OCI-LY1 (cell line): ENCODE data around the gene GAS2L1.

Source experiments
- H2AFZ ChIP-seq: fragments of 200-600 bp; sonication (generic), shearing (Covaris generic); 2 replicates; pipeline ENCODE4 v1.6.0; 2014; ENCODE audit warnings: antibody characterized with exemption, mild to moderate bottlenecking, low read length
- H3F3A ChIP-seq: fragments of 200-600 bp; sonication (generic), shearing (Covaris generic); 2 replicates; pipeline ENCODE4 v1.6.0; 2014; ENCODE audit warnings: mild to moderate bottlenecking, antibody characterized with exemption, low read length, moderate library complexity; ENCODE audit not compliant: insufficient read depth
- H3K27ac ChIP-seq: fragments of 200-600 bp; sonication (generic); 2 replicates; pipeline ENCODE4 v1.5.1; 2014; ENCODE audit warnings: low read length, mixed run types, mild to moderate bottlenecking, low read depth; ENCODE audit not compliant: poor library complexity, severe bottlenecking
- H3K27me3 ChIP-seq: fragments of 200-600 bp; sonication (generic); 2 replicates; pipeline ENCODE4 v1.6.0; 2014; ENCODE audit warnings: antibody characterized with exemption, mild to moderate bottlenecking, low read length, moderate library complexity; ENCODE audit not compliant: insufficient read depth
- H3K36me3 ChIP-seq: fragments of 200-600 bp; sonication (generic); 2 replicates; pipeline ENCODE4 v1.6.1; 2014; ENCODE audit warnings: mild to moderate bottlenecking, antibody characterized with exemption, low read length, moderate library complexity, mixed read lengths; ENCODE audit not compliant: insufficient read depth
- H3K4me1 ChIP-seq: fragments of 200-600 bp; sonication (generic); 2 replicates; pipeline ENCODE4 v1.5.1; 2014; ENCODE audit warnings: mild to moderate bottlenecking, low read length, moderate library complexity; ENCODE audit not compliant: insufficient read depth, severe bottlenecking
- H3K4me2 ChIP-seq: fragments of 200-600 bp; sonication (generic), shearing (Covaris generic); 2 replicates; pipeline ENCODE4 v1.6.1; 2014; ENCODE audit warnings: low read length
- H3K4me3 ChIP-seq: fragments of 200-600 bp; sonication (generic); 2 replicates; pipeline ENCODE4 v1.5.1; 2014; ENCODE audit warnings: low read length, low read depth, mild to moderate bottlenecking, mixed read lengths; ENCODE audit not compliant: poor library complexity, severe bottlenecking
- H3K79me2 ChIP-seq: fragments of 200-600 bp; shearing (Covaris generic); 2 replicates; pipeline ENCODE4 v1.6.1; 2016; ENCODE audit warnings: mixed run types, low read length, mixed read lengths; ENCODE audit not compliant: insufficient read depth
- H3K9ac ChIP-seq: fragments of 200-600 bp; sonication (generic), shearing (Covaris generic); 2 replicates; pipeline ENCODE4 v1.6.1; 2014; ENCODE audit warnings: mild to moderate bottlenecking, low read length, mixed read lengths
- H3K9me2 ChIP-seq: fragments of 200-600 bp; sonication (generic), shearing (Covaris generic); 2 replicates; pipeline ENCODE4 v1.6.1; 2014; ENCODE audit warnings: low read depth, mild to moderate bottlenecking, low read length, mixed read lengths
- H3K9me3 ChIP-seq: fragments of 200-600 bp; shearing (Covaris generic); 2 replicates; pipeline ENCODE4 v1.6.1; 2014; ENCODE audit warnings: low read length, mixed read lengths
- H4K20me1 ChIP-seq: fragments of 200-600 bp; sonication (generic), shearing (Covaris generic); 2 replicates; pipeline ENCODE4 v1.6.0; 2016; ENCODE audit warnings: mild to moderate bottlenecking, low read length; ENCODE audit not compliant: insufficient read depth
- CTCF ChIP-seq: fragments of 200-600 bp; sonication (generic), shearing (Covaris generic); IDR thresholded peaks from 2 replicates; pipeline ENCODE4 v1.5.1; 2017; ENCODE audit warnings: mild to moderate bottlenecking, antibody characterized with exemption, low read length, moderate library complexity, mixed read lengths
- EZH2 ChIP-seq: fragments of 200-600 bp; sonication (generic), shearing (Covaris generic); IDR thresholded peaks from 2 replicates; pipeline ENCODE4 v1.8.0; 2017; ENCODE audit warnings: borderline replicate concordance, mixed run types, mild to moderate bottlenecking, antibody characterized with exemption, low read length, moderate library complexity, mixed read lengths

GAS2L1 gene

GRCh38 chr22:29288837-29289236, 17.6 kb upstream of the GAS2L1 start:
- Histone ChIP-seq H3K79me2 (no peaks in the 10 kb centered on the region; the same call in 1 of the 2 replicates), H3K9me3 (no peaks in the 10 kb centered on the region), H3K9me2 (no peaks in the 10 kb centered on the region), H3F3A (peaks cover 5% of the 10 kb centered on the region; the same call in 1 of the 2 replicates), H2AFZ (no peak overlapping the region), H4K20me1 (0 out of 2 replicates have a peak, but pooled peaks cover 2% of the 10 kb centered on the region), H3K9ac (no peak overlapping the region), H3K27me3 (no peaks in the 10 kb centered on the region), H3K36me3 (peaks cover 100% of the 10 kb centered on the region), H3K27ac (no peak overlapping the region), H3K4me1 (no peaks in the 10 kb centered on the region), H3K4me2 (no peak overlapping the region), H3K4me3 (no peak overlapping the region)
- TF ChIP-seq EZH2 (no peak), CTCF (no peak)

- TF ChIP-seq CTCF (no peak), EZH2 (no peak)
- H3K9ac ChIP-seq = no peak overlapping the region
- H4K20me1 ChIP-seq = 0 out of 2 replicates have a peak, but pooled peaks cover 2% of the 10 kb centered on the region
- H3K36me3 ChIP-seq = peaks cover 100% of the 10 kb centered on the region
- H3K27me3 ChIP-seq = no peaks in the 10 kb centered on the region
- no peaks in the 10 kb centered on the region; the same call in 1 of the 2 replicates for H3K79me2 ChIP-seq
- peaks cover 5% of the 10 kb centered on the region; the same call in 1 of the 2 replicates for H3F3A ChIP-seq
- no peaks in the 10 kb centered on the region for H3K9me2 ChIP-seq
- no peak overlapping the region for H2AFZ ChIP-seq
- H3K4me1 ChIP-seq = no peaks in the 10 kb centered on the region
- no peak overlapping the region for H3K27ac ChIP-seq
- H3K4me2 ChIP-seq = no peak overlapping the region
- no peak overlapping the region for H3K4me3 ChIP-seq
- no peaks in the 10 kb centered on the region for H3K9me3 ChIP-seq
Observed at GRCh38 chr22:29290061-29290460, 16.4 kb upstream of the GAS2L1 start.

GRCh38 chr22:29291215-29291614, 15.2 kb upstream of the GAS2L1 start:
- H3F3A ChIP-seq = peaks cover 5% of the 10 kb centered on the region; the same call in 1 of the 2 replicates
- H2AFZ ChIP-seq = no peak overlapping the region
- no peak overlapping the region for H3K4me3 ChIP-seq
- H3K9ac ChIP-seq = no peak overlapping the region
- no peaks in the 10 kb centered on the region for H3K9me2 ChIP-seq
- 0 out of 2 replicates have a peak, but pooled peaks cover 2% of the 10 kb centered on the region for H4K20me1 ChIP-seq
- no peaks in the 10 kb centered on the region for H3K4me1 ChIP-seq
- no peaks in the 10 kb centered on the region for H3K9me3 ChIP-seq
- TF ChIP-seq EZH2 (no peak), CTCF (no peak)
- no peak overlapping the region for H3K27ac ChIP-seq
- no peaks in the 10 kb centered on the region; the same call in 1 of the 2 replicates for H3K79me2 ChIP-seq
- no peak overlapping the region for H3K4me2 ChIP-seq
- no peaks in the 10 kb centered on the region for H3K27me3 ChIP-seq
- H3K36me3 ChIP-seq = peaks cover 100% of the 10 kb centered on the region
